NCI-H526 (cell line): ENCODE measurements around the gene AOC3.
"Not testable (repeated sequence)": the region's sequence is repeated elsewhere in the genome, so short reads cannot be mapped to it uniquely, and the experiment has no call there.

Experiments used
- DNase-seq, 2 experiments: peaks; one replicate each; lab custom pipeline; 2025; lab: John Stamatoyannopoulos, UW

AOC3 gene

DNA sequence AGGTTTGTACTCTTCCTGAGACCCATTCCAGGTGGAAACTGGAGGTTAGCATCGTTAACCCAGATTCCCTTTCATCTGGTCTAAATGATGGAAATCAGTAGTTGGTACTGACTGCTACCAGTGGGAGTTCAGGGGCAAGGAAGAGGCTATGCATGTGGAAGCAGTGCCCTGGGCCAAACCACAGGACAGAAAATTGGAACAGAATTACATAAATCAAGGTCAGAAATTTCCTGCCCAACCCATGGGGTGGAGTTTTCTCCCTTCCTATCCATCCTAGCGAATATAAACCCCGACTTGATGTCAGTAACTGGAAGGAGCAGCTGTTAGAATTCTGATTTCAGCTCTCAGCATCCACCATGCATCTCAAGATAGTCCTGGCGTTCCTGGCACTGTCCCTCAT is 6.7 kb upstream of the AOC3 start, which contains the start of gene AOC2:
AOC2 (plus strand) TSS at position 310 of the 400 bp plus-strand sequence; CDS start at position 357, 47 bp downstream.
- no peak for DNase-seq

DNA sequence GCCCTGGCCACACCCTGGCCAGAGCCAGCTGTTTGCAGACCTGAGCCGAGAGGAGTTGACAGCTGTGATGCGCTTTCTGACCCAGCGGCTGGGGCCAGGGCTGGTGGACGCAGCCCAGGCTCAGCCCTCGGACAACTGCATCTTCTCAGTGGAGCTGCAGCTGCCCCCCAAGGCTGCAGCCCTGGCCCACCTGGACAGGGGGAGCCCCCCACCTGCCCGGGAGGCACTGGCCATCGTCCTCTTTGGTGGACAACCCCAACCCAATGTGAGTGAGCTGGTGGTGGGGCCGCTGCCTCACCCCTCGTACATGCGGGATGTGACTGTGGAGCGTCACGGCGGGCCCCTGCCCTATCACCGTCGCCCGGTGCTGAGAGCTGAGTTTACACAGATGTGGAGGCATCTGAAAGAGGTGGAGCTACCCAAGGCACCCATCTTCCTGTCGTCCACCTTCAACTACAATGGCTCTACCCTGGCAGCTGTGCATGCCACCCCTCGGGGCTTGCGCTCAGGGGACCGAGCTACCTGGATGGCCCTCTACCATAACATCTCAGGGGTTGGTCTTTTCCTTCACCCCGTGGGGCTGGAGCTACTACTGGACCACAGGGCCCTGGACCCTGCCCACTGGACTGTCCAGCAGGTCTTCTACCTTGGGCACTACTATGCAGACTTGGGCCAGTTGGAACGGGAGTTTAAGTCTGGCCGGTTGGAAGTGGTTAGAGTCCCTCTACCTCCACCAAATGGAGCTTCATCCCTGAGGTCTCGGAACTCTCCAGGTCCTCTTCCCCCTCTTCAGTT is 6.0 kb upstream of the AOC3 start:
- DNase-seq, result no peak

- DNase-seq, result no peak
These were observed 5.5 kb upstream of the AOC3 start for GRCh38 chr17:42845556-42845917.

DNA sequence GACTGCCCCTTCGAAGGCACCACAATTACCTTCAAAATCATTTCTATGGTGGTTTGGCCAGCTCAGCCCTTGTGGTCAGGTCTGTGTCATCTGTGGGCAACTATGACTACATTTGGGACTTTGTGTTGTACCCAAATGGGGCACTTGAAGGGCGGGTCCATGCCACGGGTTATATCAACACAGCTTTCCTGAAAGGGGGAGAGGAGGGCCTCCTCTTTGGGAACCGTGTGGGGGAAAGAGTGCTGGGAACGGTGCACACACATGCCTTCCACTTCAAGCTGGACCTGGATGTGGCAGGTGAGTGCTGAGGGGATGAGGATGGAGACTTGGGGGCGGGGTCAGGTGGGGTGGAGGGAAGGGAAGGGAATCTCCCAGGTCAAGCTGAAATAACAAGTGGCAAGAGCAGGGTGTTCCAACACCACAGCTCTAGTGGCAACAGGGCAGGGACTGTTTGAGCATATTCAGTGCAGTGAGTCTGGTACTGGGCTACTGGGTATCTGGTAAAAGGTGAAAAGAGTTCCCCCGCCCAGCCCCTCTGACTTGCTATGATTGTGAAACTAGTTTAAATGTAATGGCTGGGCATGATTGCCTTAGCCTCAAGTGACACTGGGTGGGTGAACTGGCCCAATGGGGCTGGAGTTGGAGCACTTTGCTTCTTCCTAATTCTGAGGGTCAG is 4.9 kb upstream of the AOC3 start:
- no peak for DNase-seq

DNA sequence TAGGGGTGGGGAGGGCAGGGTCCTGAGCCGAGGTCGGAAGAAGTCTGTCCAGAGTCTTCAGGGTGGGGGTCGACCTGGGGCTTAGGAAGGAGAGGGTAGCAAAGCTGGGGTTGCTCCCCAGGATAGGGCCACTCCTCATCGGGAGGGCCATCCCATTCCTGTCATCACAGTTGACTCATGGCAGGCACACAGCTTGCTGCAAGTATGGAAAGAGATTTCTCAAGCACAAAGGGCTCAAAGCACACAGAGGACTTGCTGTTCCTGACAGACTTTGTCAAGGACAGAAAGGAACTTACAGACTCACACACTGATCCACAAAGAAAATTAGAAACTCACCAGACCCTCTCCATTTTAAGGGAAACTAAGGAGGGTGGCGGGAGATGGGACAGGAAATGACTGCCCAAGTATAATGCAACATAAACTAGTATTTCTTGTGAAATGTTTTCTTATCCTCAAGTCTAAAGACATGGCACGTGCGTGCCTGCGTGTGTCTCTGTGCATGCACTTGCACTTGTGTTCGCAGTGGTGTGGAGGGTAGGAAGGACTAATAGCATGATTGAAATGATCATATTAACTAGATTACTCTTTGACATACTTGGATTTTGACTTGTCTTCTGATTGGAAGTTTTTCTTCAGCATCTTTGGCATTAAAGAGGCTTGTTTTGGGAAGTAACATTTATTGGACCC is 4.3 kb upstream of the AOC3 start:
- DNase-seq, result no peak

DNA sequence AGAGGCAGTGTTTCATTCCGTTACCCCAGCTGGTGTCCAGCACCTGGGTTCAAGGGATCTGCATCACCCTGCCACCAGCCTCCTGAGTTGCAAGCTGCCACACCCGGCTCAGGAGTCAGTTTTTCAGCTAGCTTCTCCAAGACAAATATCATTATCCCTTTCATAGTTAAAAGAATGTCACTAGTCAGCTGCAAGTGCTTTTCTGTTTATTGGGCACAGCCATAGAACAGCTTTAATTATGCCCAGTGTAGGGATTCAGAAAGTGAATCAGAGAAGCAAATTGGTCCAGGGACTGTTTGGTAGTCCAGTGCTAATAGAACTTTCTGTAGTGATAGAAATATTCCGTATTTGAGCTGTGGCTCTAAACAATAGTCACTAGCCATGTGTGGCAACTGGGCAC is 2.9 kb upstream of the AOC3 start:
- no peak for DNase-seq

DNA sequence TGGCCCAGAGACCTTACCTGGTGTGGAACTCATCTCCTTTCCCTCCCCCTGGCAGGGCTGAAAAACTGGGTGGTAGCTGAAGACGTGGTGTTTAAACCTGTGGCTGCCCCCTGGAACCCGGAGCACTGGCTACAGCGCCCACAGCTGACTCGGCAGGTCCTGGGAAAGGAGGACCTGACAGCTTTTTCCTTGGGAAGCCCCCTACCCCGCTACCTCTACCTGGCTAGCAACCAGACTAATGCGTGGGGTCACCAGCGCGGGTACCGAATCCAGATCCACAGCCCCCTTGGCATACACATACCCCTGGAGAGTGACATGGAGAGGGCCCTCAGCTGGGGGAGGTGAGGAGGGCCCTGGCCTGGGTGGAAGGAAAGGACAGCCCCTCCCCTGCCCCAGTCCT is 2.0 kb upstream of the AOC3 start:
- no peak for DNase-seq

- DNase-seq, result no peak
These were observed 1.4 kb upstream of the AOC3 start for GRCh38 chr17:42849451-42850181.

GRCh38 chr17:42851371-42852240 is 607 bp downstream of the AOC3 start:
- DNase-seq, result not testable (repeated sequence)

DNA sequence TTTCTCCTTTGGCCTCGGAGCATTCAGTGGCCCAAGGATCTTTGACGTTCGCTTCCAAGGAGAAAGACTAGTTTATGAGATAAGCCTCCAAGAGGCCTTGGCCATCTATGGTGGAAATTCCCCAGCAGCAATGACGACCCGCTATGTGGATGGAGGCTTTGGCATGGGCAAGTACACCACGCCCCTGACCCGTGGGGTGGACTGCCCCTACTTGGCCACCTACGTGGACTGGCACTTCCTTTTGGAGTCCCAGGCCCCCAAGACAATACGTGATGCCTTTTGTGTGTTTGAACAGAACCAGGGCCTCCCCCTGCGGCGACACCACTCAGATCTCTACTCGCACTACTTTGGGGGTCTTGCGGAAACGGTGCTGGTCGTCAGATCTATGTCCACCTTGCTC is 1.4 kb downstream of the AOC3 start:
- no peak for DNase-seq

GRCh38 chr17:42853004-42853403 is 2.0 kb downstream of the AOC3 start:
- DNase-seq, result no peak

DNA sequence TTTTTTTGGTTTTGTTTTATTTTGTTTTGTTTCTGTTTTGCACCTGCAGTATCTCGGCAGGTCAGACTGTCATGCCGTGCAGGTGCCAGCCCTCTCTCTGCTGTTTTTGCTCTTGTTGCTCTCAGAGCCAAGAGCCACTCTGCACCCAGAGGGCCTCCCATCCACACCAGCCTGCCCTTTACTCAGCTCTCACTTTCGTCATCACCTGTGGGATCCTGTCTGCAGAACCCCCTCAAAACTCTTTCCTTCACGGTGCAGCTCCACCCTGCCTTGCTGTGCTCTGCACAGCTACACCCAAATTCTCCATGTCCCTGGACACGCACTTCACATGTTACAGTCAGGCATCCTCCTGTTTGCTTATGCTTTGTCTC is 2.6 kb downstream of the AOC3 start:
- DNase-seq, result no peak

DNA sequence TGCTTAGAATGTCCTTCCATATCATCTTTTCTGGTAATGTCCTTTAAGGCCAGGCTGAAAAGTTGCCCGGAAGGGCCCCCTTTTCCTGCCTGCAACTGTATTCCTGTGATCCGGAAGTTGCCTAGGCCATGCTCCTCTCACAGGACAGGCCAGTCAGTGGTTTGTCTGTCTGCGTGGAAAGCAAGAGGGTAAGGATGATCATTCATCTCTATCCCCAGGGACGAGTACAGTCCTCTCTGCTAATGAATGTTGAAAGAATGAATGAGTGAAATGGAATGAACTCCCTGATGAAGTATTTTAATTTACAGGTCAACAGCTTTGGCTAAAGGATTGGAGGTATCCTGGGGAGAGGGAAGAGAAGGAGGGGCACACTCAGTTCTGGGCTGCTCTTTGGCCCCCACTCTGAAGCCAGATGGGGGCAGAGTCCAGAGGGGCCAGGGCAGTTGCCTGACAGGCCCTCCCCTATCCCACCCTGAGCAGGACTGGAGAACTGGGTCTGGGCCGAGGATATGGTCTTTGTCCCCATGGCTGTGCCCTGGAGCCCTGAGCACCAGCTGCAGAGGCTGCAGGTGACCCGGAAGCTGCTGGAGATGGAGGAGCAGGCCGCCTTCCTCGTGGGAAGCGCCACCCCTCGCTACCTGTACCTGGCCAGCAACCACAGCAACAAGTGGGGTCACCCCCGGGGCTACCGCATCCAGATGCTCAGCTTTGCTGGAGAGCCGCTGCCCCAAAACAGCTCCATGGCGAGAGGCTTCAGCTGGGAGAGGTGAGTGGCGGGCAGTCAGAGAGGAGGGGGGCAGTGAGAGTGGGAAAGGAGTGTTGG is 3.2 kb downstream of the AOC3 start:
- DNase-seq, result no peak

DNA sequence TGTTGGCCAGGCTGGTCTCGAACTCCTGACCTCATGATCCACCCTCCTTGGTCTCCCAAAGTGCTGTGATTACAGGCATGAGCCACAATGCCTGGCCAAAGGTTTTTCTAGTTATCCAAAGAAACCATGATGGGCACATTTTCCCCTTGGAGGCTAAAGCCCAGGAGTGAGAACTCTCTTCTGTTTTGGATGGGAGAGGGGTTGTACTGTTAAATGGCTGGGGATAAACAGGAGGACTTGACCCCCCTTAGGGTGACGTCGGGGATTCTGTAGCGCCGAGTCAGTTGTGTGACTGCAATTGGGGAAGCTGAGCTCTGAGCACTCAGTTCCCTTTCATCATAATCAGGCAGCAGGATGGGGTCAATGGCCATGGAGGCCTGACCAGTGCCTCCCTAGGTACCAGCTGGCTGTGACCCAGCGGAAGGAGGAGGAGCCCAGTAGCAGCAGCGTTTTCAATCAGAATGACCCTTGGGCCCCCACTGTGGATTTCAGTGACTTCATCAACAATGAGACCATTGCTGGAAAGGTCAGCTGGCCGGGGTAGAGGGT is 4.1 kb downstream of the AOC3 start:
- no peak for DNase-seq

- not testable (repeated sequence) for DNase-seq
These were observed 5.1 kb downstream of the AOC3 start for GRCh38 chr17:42856093-42856492.

GRCh38 chr17:42856516-42856915 is 5.5 kb downstream of the AOC3 start:
- not testable (repeated sequence) for DNase-seq

GRCh38 chr17:42857389-42857788 is 6.4 kb downstream of the AOC3 start:
- DNase-seq, result no peak

DNA sequence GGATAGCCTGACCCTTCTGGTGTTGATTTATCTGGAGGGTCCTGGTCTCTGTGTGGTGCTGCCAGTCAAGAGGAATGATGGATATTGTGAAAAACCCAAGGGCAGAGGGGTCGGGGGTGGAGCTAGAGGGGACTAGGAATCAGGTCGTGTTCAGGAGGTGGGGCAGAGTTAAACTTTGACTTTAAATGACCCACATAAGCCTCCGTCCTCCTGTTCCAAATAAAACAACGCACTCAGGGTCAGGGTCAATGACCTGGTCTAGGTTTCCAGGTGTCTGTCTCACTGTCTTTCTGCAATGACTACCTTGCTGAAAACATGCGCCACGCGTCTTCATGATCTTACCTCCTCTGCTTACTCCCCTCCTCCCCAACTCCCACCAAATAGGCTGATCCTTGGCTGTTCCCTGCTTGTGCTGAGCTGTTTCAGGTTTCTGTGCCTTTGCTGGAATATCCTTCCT is 14.7 kb downstream of the AOC3 start:
- DNase-seq, result no peak

GRCh38 chr17:42866216-42866615 is 15.2 kb downstream of the AOC3 start:
- DNase-seq, result no peak
